HepG2 (cell line): ENCODE measurements around the gene LIPA.

ENCODE experiments used
- CCDC6 ChIP-seq: sonication (generic); formaldehyde crosslinking; IDR thresholded peaks from 2 replicates; pipeline ENCODE4 v1.8.1; 2022; ENCODE audit warnings: mild to moderate bottlenecking, missing genetic modification reagents, moderate library complexity
- CHD2 ChIP-seq: IDR thresholded peaks from 2 replicates; pipeline ENCODE4 v1.6.1; 2011; ENCODE audit warnings: low read depth, low read length, improper control_type of control experiment
- HNF4G ChIP-seq, 2 experiments: sonication (generic) in 1 of 2; formaldehyde crosslinking in 1 of 2; IDR thresholded peaks; 2 replicates each; pipeline versions ENCODE4 v1.4.0 to v1.6.1; 2011 to 2020; ENCODE audit warnings: borderline replicate concordance in 2 of 2, low read depth in 2 of 2, mild to moderate bottlenecking in 2 of 2, low read length in 1 of 2, missing genetic modification reagents in 1 of 2, moderate library complexity in 1 of 2
- MTF1 ChIP-seq: sonication (generic); formaldehyde crosslinking; IDR thresholded peaks from 2 replicates; pipeline ENCODE4 v1.5.0; 2020; ENCODE audit warnings: missing genetic modification reagents
- MYC ChIP-seq: sonication (generic); formaldehyde crosslinking; IDR thresholded peaks from 2 replicates; pipeline ENCODE4 v1.9.0; 2021; ENCODE audit warnings: missing genetic modification reagents, borderline replicate concordance
- POLR2A ChIP-seq, 2 experiments: IDR thresholded peaks; 2 replicates each; pipeline ENCODE4 v1.6.1; 2011; ENCODE audit warnings: low read depth in 2 of 2, low read length in 2 of 2, mild to moderate bottlenecking in 1 of 2, moderate library complexity in 1 of 2; ENCODE audit not compliant: insufficient read depth in 1 of 2
- POLR2AphosphoS5 ChIP-seq: IDR thresholded peaks from 2 replicates; pipeline ENCODE4 v1.6.1; 2012; ENCODE audit warnings: low read depth, low read length
- SMC3 ChIP-seq: IDR thresholded peaks from 2 replicates; pipeline ENCODE4 v1.6.1; 2011; ENCODE audit warnings: low read length, improper control_type of control experiment
- ZNF746 ChIP-seq: sonication (generic); formaldehyde crosslinking; IDR thresholded peaks from 2 replicates; pipeline ENCODE4 v1.8.0; 2022; ENCODE audit warnings: mild to moderate bottlenecking, missing genetic modification reagents
- TF ChIP-seq, protein P1 (sequence below): sonication (generic); formaldehyde crosslinking; IDR thresholded peaks from 2 replicates; pipeline ENCODE4 v1.8.0; 2022; ENCODE audit warnings: mild to moderate bottlenecking, missing genetic modification reagents, borderline replicate concordance
- TF ChIP-seq, protein P2 (sequence below): fragments of 450-650 bp; IDR thresholded peaks from 2 replicates; pipeline ENCODE4 v1.6.1; 2017; ENCODE audit warnings: mild to moderate bottlenecking
- TF ChIP-seq, protein P3 (sequence below): sonication (generic); formaldehyde crosslinking; IDR thresholded peaks from one replicate; pipeline ENCODE4 v1.5.1; 2020; ENCODE audit warnings: mild to moderate bottlenecking, missing genetic modification reagents; ENCODE audit errors: not compliant biosample characterization
- TF ChIP-seq, protein P4 (sequence below): sonication (generic); formaldehyde crosslinking; IDR thresholded peaks from 2 replicates; pipeline ENCODE4 v1.4.0; 2020; ENCODE audit warnings: missing genetic modification reagents, borderline replicate concordance

DNA sequence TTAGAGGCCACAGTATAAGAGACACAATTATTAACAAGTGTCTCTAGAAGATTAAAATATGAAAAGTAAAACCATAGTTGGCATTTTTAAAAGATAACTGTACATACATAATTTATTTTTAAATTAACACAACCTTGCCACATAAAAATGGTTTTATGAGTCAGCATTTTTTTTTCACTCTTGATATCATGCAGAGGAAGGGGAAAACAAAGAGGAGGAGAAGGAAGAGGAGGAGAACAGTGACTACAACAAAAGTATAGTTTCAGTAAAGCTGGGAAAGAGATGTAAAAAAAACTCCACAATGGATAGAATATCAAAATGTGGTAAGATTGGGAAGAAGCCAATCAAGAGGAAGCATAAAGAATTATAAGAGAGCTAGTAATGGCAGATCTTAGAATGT is 78.5 kb downstream of the LIPA start:
- TF ChIP-seq POLR2AphosphoS5 = no peak
- TF ChIP-seq ZNF746 (CRISPR knock-in tag) = no peak
- TF ChIP-seq, protein P1, sequence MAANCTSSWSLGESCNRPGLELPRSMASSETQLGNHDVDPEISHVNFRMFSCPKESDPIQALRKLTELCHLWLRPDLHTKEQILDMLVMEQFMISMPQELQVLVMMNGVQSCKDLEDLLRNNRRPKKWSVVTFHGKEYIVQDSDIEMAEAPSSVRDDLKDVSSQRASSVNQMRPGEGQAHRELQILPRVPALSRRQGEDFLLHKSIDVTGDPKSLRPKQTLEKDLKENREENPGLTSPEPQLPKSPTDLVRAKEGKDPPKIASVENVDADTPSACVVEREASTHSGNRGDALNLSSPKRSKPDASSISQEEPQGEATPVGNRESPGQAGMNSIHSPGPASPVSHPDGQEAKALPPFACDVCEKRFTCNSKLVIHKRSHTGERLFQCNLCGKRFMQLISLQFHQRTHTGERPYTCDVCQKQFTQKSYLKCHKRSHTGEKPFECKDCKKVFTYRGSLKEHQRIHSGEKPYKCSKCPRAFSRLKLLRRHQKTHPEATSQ (CRISPR knock-in tag) = no peak
- no peak for TF ChIP-seq CCDC6 (CRISPR knock-in tag)
- TF ChIP-seq, protein P2, sequence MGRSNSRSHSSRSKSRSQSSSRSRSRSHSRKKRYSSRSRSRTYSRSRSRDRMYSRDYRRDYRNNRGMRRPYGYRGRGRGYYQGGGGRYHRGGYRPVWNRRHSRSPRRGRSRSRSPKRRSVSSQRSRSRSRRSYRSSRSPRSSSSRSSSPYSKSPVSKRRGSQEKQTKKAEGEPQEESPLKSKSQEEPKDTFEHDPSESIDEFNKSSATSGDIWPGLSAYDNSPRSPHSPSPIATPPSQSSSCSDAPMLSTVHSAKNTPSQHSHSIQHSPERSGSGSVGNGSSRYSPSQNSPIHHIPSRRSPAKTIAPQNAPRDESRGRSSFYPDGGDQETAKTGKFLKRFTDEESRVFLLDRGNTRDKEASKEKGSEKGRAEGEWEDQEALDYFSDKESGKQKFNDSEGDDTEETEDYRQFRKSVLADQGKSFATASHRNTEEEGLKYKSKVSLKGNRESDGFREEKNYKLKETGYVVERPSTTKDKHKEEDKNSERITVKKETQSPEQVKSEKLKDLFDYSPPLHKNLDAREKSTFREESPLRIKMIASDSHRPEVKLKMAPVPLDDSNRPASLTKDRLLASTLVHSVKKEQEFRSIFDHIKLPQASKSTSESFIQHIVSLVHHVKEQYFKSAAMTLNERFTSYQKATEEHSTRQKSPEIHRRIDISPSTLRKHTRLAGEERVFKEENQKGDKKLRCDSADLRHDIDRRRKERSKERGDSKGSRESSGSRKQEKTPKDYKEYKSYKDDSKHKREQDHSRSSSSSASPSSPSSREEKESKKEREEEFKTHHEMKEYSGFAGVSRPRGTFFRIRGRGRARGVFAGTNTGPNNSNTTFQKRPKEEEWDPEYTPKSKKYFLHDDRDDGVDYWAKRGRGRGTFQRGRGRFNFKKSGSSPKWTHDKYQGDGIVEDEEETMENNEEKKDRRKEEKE = no peak
- no peak for TF ChIP-seq MYC (CRISPR knock-in tag)
- TF ChIP-seq POLR2A (IDR thresholded peaks at IDR 0.05; ENCODE audit: insufficient read depth in 1 of 2, low read depth in 2 of 2, low read length in 2 of 2) = no peak
- TF ChIP-seq SMC3 = no peak
- no peak for TF ChIP-seq MTF1
- TF ChIP-seq, protein P3, sequence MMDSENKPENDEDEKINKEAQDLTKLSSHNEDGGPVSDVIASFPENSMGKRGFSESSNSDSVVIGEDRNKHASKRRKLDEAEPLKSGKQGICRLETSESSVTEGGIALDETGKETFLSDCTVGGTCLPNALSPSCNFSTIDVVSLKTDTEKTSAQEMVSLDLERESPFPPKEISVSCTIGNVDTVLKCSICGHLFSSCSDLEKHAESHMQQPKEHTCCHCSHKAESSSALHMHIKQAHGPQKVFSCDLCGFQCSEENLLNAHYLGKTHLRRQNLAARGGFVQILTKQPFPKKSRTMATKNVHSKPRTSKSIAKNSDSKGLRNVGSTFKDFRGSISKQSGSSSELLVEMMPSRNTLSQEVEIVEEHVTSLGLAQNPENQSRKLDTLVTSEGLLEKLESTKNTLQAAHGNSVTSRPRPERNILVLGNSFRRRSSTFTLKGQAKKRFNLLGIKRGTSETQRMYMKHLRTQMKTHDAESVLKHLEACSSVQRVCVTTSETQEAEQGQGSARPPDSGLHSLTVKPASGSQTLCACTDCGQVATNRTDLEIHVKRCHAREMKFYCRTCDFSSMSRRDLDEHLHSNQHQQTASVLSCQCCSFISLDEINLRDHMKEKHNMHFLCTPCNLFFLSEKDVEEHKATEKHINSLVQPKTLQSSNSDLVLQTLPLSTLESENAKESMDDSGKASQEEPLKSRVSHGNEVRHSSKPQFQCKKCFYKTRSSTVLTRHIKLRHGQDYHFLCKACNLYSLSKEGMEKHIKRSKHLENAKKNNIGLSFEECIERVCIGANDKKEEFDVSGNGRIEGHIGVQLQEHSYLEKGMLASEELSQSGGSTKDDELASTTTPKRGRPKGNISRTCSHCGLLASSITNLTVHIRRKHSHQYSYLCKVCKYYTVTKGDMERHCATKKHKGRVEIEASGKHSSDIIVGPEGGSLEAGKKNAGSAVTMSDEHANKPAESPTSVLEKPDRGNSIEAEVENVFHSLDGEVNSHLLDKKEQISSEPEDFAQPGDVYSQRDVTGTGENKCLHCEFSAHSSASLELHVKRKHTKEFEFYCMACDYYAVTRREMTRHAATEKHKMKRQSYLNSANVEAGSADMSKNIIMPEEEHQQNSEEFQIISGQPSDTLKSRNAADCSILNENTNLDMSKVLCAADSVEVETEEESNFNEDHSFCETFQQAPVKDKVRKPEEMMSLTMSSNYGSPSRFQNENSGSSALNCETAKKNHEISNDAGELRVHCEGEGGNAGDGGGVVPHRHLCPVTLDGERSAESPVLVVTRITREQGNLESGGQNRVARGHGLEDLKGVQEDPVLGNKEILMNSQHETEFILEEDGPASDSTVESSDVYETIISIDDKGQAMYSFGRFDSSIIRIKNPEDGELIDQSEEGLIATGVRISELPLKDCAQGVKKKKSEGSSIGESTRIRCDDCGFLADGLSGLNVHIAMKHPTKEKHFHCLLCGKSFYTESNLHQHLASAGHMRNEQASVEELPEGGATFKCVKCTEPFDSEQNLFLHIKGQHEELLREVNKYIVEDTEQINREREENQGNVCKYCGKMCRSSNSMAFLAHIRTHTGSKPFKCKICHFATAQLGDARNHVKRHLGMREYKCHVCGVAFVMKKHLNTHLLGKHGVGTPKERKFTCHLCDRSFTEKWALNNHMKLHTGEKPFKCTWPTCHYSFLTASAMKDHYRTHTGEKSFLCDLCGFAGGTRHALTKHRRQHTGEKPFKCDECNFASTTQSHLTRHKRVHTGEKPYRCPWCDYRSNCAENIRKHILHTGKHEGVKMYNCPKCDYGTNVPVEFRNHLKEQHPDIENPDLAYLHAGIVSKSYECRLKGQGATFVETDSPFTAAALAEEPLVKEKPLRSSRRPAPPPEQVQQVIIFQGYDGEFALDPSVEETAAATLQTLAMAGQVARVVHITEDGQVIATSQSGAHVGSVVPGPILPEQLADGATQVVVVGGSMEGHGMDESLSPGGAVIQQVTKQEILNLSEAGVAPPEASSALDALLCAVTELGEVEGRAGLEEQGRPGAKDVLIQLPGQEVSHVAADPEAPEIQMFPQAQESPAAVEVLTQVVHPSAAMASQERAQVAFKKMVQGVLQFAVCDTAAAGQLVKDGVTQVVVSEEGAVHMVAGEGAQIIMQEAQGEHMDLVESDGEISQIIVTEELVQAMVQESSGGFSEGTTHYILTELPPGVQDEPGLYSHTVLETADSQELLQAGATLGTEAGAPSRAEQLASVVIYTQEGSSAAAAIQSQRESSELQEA (CRISPR knock-in tag) = no peak
- no peak for TF ChIP-seq CHD2
- TF ChIP-seq, protein P4, sequence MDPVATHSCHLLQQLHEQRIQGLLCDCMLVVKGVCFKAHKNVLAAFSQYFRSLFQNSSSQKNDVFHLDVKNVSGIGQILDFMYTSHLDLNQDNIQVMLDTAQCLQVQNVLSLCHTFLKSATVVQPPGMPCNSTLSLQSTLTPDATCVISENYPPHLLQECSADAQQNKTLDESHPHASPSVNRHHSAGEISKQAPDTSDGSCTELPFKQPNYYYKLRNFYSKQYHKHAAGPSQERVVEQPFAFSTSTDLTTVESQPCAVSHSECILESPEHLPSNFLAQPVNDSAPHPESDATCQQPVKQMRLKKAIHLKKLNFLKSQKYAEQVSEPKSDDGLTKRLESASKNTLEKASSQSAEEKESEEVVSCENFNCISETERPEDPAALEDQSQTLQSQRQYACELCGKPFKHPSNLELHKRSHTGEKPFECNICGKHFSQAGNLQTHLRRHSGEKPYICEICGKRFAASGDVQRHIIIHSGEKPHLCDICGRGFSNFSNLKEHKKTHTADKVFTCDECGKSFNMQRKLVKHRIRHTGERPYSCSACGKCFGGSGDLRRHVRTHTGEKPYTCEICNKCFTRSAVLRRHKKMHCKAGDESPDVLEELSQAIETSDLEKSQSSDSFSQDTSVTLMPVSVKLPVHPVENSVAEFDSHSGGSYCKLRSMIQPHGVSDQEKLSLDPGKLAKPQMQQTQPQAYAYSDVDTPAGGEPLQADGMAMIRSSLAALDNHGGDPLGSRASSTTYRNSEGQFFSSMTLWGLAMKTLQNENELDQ (CRISPR knock-in tag) = no peak
- TF ChIP-seq HNF4G (IDR thresholded peaks at IDR 0.05; ENCODE audit: borderline replicate concordance, low read depth, low read length) = no peak
- no peak for TF ChIP-seq HNF4G (CRISPR knock-in tag; IDR thresholded peaks at IDR 0.05; ENCODE audit: borderline replicate concordance, low read depth)
